Skeletal muscle tissue (tissue), 4 donors: ENCODE results near the gene TTLL1. TPM values are rescaled to one million over a fixed set of nuclear protein-coding genes. Genes with fewer than 3 reads are reported as not detected.

ENCODE experiments used
- H3K27ac ChIP-seq: one replicate; pipeline ENCODE4 v1.7.0; 2013; ENCODE audit warnings: mild to moderate bottlenecking, low read depth, low read length, inconsistent platforms
- H3K27me3 ChIP-seq, 3 donors: one replicate each; pipeline ENCODE4 v1.7.0; 2013; ENCODE audit warnings: low read length in 3 of 3; ENCODE audit not compliant: control insufficient read depth in 3 of 3, insufficient read depth in 3 of 3
- H3K36me3 ChIP-seq, 3 donors: one replicate each; pipeline ENCODE4 v1.7.0; 2013; ENCODE audit warnings: low read length in 3 of 3; ENCODE audit not compliant: control insufficient read depth in 3 of 3, insufficient read depth in 3 of 3
- H3K4me1 ChIP-seq, 3 donors: one replicate each; pipeline ENCODE4 v1.7.0; 2013; ENCODE audit warnings: low read length in 3 of 3, mild to moderate bottlenecking in 3 of 3; ENCODE audit not compliant: control insufficient read depth in 3 of 3, insufficient read depth in 3 of 3
- H3K4me3 ChIP-seq, 3 donors: one replicate each; pipeline ENCODE4 v1.7.0; 2013; ENCODE audit warnings: low read length in 3 of 3
- H3K9ac ChIP-seq, 3 donors: one replicate each; pipeline ENCODE4 v1.7.0; 2013; ENCODE audit warnings: low read length in 3 of 3, mild to moderate bottlenecking in 3 of 3, moderate library complexity in 2 of 3, low read depth in 1 of 3
- H3K9me3 ChIP-seq, 3 donors: one replicate each; pipeline ENCODE4 v1.7.0; 2013; ENCODE audit warnings: low read length in 3 of 3; ENCODE audit not compliant: control insufficient read depth in 3 of 3
- total RNA-seq: library from RNA; depleted of rRNA; stranded (reverse); fragments of >200 nt; gene quantifications from one replicate; pipeline ENCODE4 v1.2.3, GENCODE V29; 2014
- donor health status: Osteomylitis.

The TTLL1 gene
- total RNA-seq, 1 donor from 2014 or later, result 8.9 TPM

DNA sequence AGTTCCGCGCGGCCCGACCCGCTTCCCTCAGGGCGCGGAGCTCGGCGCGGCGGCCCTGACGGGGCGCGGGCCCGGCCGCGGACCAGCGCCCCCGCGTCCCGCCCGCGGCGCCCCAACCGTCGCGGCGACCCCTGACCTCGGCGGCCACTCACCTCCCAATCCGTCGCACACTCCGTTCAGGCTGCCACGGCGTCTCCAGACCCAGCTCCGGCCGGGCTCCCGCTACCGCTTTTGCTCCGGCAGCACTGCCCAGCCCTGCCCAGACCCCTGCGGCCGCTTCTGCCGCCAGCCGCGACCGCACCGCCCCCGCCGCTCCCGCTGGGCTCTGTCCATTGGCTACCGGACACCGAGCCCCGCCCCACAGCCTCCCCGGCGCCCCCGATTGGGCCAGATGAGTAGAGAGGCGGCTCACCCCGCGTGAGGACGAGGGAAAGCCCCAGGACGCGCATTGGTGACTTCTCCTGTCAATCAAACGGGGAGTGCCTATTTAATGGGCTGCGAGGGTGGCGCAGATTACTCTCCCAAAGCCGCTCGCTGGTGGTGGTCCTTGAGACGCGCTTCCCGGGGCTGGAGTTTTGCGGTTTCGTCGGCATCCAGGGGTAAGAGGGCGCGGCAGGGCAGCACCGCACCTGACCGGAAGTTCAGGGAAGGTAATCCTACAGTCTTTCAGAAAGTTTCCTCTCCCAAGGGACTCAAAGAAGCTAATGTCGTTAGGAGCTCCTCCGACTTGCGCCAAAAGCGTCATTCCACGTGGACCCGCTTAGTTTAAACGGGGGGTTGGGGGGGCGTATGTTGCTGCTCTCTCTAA is 74.1 kb downstream of the TTLL1 start, which contains the start of gene PACSIN2:
PACSIN2 (minus strand) TSS at position 281 of the 808 bp plus-strand sequence. CDS start 103,069 bp downstream, outside the sequence.
- Histone ChIP-seq H3K27me3 (no peaks in the 10 kb centered on the region), H3K27ac (peak within 1 kb of the TSS; percentile 48), H3K9me3 (peaks cover 0 to 2% (median 0%) of the 10 kb centered on the region in 3 donors), H3K4me1 (peaks cover 16 to 19% (median 17%) of the 10 kb centered on the region in 3 donors), H3K36me3 (no peaks in the 10 kb centered on the region), H3K9ac (peak within 1 kb of the TSS; percentile 72 to 86 (median 85)), H3K4me3 (peak within 1 kb of the TSS; percentile 88 to 90 (median 89))

DNA sequence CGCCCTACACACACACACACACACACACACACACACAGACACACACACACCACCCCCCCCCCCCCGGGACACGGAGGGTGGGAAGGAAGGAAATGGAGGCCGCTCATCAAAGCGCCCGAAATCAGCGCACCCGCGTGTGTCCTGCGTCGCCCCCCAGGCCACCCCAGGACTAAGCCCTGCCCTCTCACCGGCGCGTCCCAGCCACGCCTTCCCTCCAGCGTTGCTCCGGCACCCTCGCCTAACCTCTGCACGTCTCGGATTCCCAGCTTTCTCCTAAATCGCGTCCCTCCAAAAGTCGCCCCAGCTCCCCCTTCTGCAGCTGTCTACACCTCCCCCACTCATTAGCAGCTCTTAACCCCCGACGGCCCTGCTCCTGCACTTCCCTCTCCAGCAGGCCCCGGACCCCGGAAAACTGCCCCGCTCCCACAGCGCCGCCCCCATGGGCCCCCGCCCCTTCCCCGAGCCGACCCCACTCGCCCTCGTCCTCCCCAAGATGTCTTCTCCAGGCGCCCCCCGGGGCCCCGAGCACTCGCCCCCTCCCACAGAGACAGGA is 74.8 kb downstream of the TTLL1 start:
- H3K27me3 ChIP-seq, result no peaks in the 10 kb centered on the region

DNA sequence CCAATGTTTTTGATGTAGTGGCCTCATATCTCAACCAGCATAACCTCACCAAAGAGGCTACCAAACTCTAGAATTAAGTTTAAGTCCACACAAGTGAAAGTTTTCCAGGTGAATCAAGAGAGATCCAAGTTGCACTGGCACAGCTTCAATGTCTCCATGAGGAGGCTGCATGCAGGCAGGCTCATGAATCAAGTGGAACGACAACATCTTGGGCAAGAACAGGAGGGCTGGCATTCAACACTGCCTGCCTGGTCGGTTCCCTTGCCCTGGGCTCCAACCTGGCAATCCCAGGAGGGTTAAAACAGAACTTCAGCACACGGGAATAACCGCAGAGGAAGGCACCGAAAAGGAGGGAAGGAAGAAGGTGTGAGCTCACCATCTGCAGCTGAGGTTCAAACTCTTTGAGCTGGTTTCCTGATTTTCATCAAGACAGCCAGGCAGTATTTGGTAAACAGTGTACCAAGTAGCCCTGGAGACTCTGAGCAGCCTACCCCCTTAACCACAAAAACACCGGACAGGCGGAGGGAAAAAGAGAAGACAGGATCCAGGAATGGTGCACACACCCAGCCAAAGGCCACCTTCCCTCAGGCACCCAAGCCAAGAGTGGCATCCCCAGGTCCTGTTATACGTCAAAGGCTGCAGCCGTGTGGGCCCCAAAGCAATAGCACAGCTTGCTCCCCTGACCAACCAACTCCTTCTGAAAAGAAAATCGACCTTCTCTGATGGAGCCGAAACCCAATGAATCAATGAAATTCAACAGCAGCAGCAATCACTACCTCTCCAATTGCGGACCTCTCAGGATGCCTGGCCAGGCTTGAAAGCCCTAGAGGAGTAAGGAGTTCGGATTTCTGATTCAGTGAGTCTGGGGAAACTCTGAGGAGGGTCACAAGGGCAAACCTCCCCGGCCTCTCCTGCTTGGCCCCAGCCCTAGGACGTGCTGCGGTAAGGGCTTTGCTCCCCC is 75.6 kb downstream of the TTLL1 start:
- peak overlapping the region; percentile 72 to 85 (median 77) for H3K9ac ChIP-seq
- H3K36me3 ChIP-seq, result no peaks in the 10 kb centered on the region
- H3K9me3 ChIP-seq, result peaks cover 0 to 2% (median 0%) of the 10 kb centered on the region in 3 donors
- no peaks in the 10 kb centered on the region for H3K27me3 ChIP-seq
- H3K27ac ChIP-seq, result no peak overlapping the region
- peaks cover 17 to 19% (median 19%) of the 10 kb centered on the region in 3 donors for H3K4me1 ChIP-seq
- H3K4me3 ChIP-seq, result peak overlapping the region; percentile 85 to 89 (median 88)

More for the DNA sequence above, 74.8 kb downstream of the TTLL1 start:
- peaks cover 16 to 19% (median 17%) of the 10 kb centered on the region in 3 donors for H3K4me1 ChIP-seq
- H3K36me3 ChIP-seq, result no peaks in the 10 kb centered on the region
- peak overlapping the region; percentile 48 for H3K27ac ChIP-seq
- H3K9ac ChIP-seq, result peak overlapping the region; percentile 72 to 85 (median 77)
- peak overlapping the region; percentile 85 to 89 (median 88) for H3K4me3 ChIP-seq
- peaks cover 0 to 2% (median 0%) of the 10 kb centered on the region in 3 donors for H3K9me3 ChIP-seq

DNA sequence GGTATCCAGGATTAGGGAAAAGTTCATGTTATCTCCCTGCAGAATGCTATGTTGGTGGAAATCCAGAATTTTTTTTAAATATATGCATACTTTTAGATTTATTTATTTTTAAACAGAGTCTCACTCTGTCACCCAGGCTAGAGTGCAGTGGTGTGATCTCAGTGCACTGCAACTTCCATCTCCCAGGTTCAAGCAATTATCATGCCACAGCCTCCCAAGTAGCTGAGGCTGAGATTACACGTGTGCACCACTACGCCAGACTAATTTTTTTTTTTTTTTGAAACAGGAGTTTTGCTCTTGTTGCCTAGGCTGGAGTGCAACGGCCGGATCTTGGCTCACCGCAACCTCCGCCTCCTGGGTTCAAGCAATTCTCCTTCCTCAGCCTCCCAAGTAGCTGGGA is 76.8 kb downstream of the TTLL1 start:
- no peaks in the 10 kb centered on the region for H3K36me3 ChIP-seq
- no peak overlapping the region for H3K9ac ChIP-seq
- peaks cover 17 to 24% (median 24%) of the 10 kb centered on the region in 3 donors for H3K4me1 ChIP-seq
- no peak overlapping the region for H3K27ac ChIP-seq
- no peaks in the 10 kb centered on the region for H3K9me3 ChIP-seq
- no peaks in the 10 kb centered on the region for H3K27me3 ChIP-seq
- H3K4me3 ChIP-seq, result no peak overlapping the region

DNA sequence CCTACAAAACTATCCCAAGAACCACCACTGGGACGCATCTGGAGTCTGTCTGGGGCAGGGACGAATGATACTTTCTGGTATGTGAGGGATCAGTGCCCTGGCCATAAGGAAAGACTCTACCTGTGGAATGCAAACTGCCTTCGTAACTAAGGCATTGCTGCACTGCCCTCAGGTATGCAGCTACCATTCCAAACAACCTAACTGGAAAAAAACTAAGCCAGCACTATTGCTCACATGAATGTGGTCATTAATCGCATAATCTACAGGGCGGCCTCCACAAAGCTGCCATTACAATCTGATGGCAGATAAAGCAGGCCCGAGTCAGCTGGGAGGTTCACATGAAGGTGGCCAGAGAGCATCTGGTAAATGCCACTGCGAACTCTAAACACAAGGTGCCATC is 78.1 kb downstream of the TTLL1 start:
- no peaks in the 10 kb centered on the region for H3K27me3 ChIP-seq
- no peak overlapping the region for H3K4me3 ChIP-seq
- no peak overlapping the region for H3K27ac ChIP-seq
- H3K4me1 ChIP-seq, result peaks cover 17 to 26% (median 24%) of the 10 kb centered on the region in 3 donors
- no peak overlapping the region for H3K9ac ChIP-seq
- H3K36me3 ChIP-seq, result no peaks in the 10 kb centered on the region
- no peaks in the 10 kb centered on the region for H3K9me3 ChIP-seq

DNA sequence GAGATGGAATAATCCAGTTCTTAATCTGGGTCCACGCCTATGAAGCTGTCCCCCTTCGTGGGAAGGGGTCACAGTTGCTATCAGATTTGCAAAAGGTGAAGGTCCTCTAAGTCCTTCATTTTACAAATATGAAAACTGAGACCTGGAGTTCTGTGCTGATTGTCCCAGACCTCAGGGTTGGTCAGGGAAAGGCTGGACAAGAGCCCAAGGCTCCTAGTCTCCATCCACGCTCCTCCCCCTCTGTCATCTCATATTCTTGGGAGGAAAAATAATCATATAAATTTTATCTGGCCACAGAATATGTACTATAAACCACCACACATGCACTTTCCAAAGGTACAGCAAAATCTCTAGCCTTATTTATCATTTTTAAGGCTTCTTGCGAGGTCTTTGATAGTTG is 79.7 kb downstream of the TTLL1 start:
- no peak overlapping the region for H3K4me3 ChIP-seq
- H3K4me1 ChIP-seq, result peaks cover 13 to 26% (median 18%) of the 10 kb centered on the region in 3 donors
- no peak overlapping the region for H3K27ac ChIP-seq
- H3K9ac ChIP-seq, result no peak overlapping the region
- no peaks in the 10 kb centered on the region for H3K27me3 ChIP-seq
- H3K9me3 ChIP-seq, result no peaks in the 10 kb centered on the region
- H3K36me3 ChIP-seq, result no peaks in the 10 kb centered on the region

DNA sequence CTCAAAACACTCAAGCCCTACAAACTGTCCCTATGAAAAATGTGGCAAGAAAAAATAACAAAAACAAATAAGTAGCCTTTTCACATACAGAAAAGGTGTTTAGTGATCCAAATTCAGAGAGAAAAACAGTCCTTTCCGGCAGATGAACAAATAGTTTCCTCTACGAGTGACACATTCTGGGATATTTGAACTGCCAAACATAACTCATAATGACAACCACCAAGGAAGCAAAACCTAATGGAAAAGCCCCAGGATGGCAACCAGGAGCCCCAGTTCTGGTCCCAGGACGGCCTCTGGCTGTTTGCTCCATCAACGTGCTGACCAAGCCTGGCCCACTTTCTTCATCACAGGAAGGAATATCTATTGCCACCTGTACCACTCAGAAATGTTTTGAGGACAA is 80.3 kb downstream of the TTLL1 start:
- H3K36me3 ChIP-seq, result no peaks in the 10 kb centered on the region
- H3K4me3 ChIP-seq, result no peak overlapping the region
- H3K4me1 ChIP-seq, result peaks cover 10 to 29% (median 19%) of the 10 kb centered on the region in 3 donors
- H3K9me3 ChIP-seq, result no peaks in the 10 kb centered on the region
- H3K27ac ChIP-seq, result no peak overlapping the region
- no peak overlapping the region for H3K9ac ChIP-seq
- no peaks in the 10 kb centered on the region for H3K27me3 ChIP-seq

DNA sequence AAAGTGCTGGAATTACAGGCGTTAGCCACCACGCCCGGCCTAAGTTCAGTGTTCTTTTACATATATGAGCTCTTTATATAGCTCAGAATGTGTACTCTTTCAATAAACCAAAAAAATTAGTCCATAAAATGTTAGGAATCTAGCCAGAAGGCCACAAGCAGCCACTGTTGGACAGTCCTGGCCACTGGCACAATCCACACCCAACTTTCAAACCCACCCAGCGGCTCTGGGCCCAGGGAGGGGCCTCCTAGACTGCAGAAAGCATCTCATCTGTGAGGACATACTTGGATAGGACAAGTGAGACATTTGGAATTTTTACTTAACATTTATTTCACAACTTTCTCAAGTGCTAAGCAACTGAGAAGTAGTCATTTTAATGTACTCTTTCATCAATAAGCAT is 80.7 kb downstream of the TTLL1 start:
- H3K36me3 ChIP-seq, result no peaks in the 10 kb centered on the region
- no peak overlapping the region for H3K4me3 ChIP-seq
- H3K9ac ChIP-seq, result no peak overlapping the region
- no peaks in the 10 kb centered on the region for H3K27me3 ChIP-seq
- H3K9me3 ChIP-seq, result no peaks in the 10 kb centered on the region
- H3K4me1 ChIP-seq, result peaks cover 6 to 25% (median 17%) of the 10 kb centered on the region in 3 donors
- no peak overlapping the region for H3K27ac ChIP-seq

DNA sequence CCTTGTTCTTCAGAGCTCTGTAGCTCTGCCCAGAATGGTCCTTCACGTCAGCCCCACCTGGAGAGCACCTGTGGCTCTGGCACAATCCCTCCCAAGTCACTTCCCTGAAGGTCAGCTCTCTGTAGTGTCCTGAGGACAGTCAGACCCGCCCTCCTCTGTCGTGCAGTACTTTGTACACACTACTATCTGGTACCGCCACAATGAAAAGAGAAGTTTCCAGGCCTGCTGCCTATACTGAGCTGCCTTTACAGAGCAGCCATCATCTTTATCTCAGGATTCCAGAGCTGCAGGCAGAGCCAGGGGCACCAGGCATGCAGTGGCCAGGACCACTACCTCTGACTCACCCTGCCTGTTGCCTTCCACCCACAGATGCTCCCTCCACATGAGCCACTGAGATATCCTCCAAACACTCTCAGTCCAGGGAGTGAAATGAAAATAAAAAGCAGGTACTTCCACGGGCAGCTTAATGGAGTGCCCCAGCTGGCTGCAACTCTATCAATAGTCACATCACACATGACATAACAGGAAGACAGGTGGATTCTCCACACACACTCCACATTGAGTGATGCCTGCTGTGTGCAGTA is 81.6 kb downstream of the TTLL1 start:
- H3K9me3 ChIP-seq, result no peaks in the 10 kb centered on the region
- no peaks in the 10 kb centered on the region for H3K27me3 ChIP-seq
- no peaks in the 10 kb centered on the region for H3K36me3 ChIP-seq
- no peak overlapping the region for H3K27ac ChIP-seq
- H3K4me1 ChIP-seq, result peaks cover 0 to 18% (median 14%) of the 10 kb centered on the region in 3 donors
- H3K9ac ChIP-seq, result peak overlapping the region in 1 of 3 donors; percentile 45
- no peak overlapping the region for H3K4me3 ChIP-seq
